Suprapubic skin (tissue), 4 donors: ENCODE measurements around the gene RALGPS1.

ENCODE experiments used
- EP300 ChIP-seq: sonication (generic); formaldehyde crosslinking; IDR thresholded peaks from one replicate; pipeline ENCODE4 v1.6.1; 2017; ENCODE audit warnings: antibody characterized with exemption
- POLR2A ChIP-seq, 2 donors: fragments of 450-650 bp; IDR thresholded peaks; one replicate each; pipeline ENCODE4 v1.6.1; 2017; ENCODE audit warnings: antibody characterized with exemption in 2 of 2, mild to moderate bottlenecking in 2 of 2, moderate library complexity in 2 of 2
- POLR2AphosphoS5 ChIP-seq, 3 donors: sonication (generic); formaldehyde crosslinking; IDR thresholded peaks; one replicate each; pipeline ENCODE4 v1.6.1; 2017; ENCODE audit warnings: antibody characterized with exemption in 3 of 3
- TF ChIP-seq, protein P1 (sequence below), 2 donors: fragments of 200-600 bp in 1 of 2; fragments of 450-650 bp in 1 of 2; sonication (generic) in 1 of 2; IDR thresholded peaks; one replicate each; pipeline ENCODE4 v1.5.1; 2016 to 2019; ENCODE audit warnings: antibody characterized with exemption in 2 of 2, mild to moderate bottlenecking in 1 of 2, moderate library complexity in 1 of 2

DNA sequence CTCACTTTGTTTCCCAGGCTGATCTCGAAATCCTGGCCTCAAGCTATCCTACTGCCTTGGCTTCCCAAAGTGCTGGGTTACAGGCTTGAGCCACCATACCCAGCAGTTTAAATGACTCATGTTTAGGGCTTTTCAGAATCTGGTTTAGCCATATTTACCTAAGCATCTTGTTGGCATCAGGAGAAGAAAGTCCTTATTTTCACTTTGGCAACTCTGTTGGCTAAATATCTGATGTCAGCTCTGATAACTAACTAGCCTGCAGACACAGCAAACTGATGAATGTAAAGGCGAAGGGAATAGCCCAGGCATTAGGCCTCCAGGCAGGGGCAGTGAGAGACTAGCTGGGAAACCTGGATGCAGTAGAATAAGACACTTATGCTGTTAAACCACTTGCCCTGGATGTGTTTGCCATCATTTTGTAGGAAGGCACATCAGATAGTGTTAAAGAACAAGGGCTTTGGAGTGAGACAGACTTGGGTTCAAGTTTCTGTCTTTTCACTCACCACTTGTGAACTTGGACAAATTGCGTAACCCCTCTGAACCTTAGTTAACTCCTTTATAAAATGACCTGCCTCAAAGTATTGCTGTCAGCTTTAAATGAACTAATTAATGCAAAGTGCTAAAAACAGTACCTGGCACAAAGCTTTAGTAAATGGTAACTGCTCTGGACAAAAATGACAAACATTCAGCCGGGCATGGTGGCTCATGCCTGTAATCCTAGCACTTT is 315.3 kb downstream of the RALGPS1 start:
- TF ChIP-seq, protein P1, sequence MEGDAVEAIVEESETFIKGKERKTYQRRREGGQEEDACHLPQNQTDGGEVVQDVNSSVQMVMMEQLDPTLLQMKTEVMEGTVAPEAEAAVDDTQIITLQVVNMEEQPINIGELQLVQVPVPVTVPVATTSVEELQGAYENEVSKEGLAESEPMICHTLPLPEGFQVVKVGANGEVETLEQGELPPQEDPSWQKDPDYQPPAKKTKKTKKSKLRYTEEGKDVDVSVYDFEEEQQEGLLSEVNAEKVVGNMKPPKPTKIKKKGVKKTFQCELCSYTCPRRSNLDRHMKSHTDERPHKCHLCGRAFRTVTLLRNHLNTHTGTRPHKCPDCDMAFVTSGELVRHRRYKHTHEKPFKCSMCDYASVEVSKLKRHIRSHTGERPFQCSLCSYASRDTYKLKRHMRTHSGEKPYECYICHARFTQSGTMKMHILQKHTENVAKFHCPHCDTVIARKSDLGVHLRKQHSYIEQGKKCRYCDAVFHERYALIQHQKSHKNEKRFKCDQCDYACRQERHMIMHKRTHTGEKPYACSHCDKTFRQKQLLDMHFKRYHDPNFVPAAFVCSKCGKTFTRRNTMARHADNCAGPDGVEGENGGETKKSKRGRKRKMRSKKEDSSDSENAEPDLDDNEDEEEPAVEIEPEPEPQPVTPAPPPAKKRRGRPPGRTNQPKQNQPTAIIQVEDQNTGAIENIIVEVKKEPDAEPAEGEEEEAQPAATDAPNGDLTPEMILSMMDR (IDR thresholded peaks at IDR 0.05): no peak
- TF ChIP-seq EP300: no peak
- TF ChIP-seq POLR2A (IDR thresholded peaks at IDR 0.05): no peak
- TF ChIP-seq POLR2AphosphoS5 (IDR thresholded peaks at IDR 0.05): no peak
